ENCODE results near the gene PITPNB. TPM values are rescaled to one million over a fixed set of nuclear protein-coding genes. Genes with fewer than 3 reads are reported as not detected.

Gene PITPNB
- 100 to 1,000 TPM in 1 of 2 experiments, 10 to 100 TPM in 1; 96.5 to 111 TPM for total RNA-seq

DNA sequence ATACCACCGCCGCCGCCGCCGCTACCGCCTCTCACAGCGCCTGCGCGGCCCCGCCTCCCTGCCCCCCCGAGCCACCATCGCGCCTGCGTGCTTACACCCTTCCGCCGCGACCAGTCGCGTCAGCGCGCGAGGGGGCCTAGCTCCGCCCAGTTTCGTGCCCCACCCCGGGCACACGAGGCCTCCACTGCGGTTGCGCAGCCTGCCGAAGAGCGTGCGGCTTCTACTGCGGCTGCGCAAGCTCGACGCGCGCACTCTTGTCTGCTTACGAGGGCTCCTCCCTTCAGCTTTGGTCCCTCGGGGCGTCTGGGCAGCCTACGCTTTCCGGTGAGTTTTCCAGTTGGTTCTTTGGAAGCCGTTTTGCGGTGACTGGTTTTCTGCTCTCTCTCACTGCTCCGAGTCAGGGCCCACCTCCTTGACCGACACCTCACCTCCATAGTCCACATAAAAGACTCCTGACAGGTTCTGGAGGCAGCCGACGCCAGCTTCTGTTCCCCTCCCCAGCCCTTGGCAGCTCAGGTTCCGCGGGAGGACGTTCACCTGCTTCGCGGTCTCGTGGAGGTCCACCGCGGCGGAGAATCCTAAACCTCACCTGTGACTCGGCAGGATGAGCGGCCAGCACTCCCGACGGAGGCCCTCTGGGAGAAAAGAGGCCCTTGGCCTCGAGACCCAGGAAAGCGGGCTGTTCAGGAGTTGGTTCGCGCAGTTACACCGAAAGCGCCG lies at the start of gene PITPNB:
Gene PITPNB, minus strand, starts transcription at position 35 of the 720 bp plus-strand sequence. CDS start 65 bp downstream, outside the sequence.
- H3K27ac Mint-ChIP-seq = peak within 1 kb of the TSS; percentile 98
- ChIA-PET POLR2A (interaction anchor here (0.6 to 1.0 kb wide), 4 partner anchors 10 to 1160 kb away, joined by 3 to 4 read pairs (median 4); no protein-coding TSS in a partner anchor), CTCF (interaction anchor here (0.7 to 2.2 kb wide), 6 partner anchors 15 to 1322 kb away, joined by 3 to 8 read pairs (median 4); no protein-coding TSS in a partner anchor)
- peaks cover 56% of the 10 kb centered on the region for H3K4me1 Mint-ChIP-seq
- intact Hi-C loops (cut with DNase I, micrococcal nuclease) = loop anchor here (1.0 to 5.0 kb wide), 11 partner anchors 37 to 1436 kb away; partner anchors contain the start of genes CCDC117 (in 1 of the 2), CHEK2 (in 1 of the 2), EWSR1 (in 1 of the 2) and HPS4 (in 1 of the 2)
- H3K36me3 Mint-ChIP-seq (ENCODE audit: low read depth) = peaks cover 44% of the 10 kb centered on the region
- no peaks in the 10 kb centered on the region for H3K9me3 Mint-ChIP-seq (ENCODE audit: low read depth)
- peak within 1 kb of the TSS; percentile 97 for H3K4me3 Mint-ChIP-seq
- peak; percentile 93 for ATAC-seq
- DNase-seq = peak; percentile 99
- no peaks in the 10 kb centered on the region for H3K27me3 Mint-ChIP-seq

DNA sequence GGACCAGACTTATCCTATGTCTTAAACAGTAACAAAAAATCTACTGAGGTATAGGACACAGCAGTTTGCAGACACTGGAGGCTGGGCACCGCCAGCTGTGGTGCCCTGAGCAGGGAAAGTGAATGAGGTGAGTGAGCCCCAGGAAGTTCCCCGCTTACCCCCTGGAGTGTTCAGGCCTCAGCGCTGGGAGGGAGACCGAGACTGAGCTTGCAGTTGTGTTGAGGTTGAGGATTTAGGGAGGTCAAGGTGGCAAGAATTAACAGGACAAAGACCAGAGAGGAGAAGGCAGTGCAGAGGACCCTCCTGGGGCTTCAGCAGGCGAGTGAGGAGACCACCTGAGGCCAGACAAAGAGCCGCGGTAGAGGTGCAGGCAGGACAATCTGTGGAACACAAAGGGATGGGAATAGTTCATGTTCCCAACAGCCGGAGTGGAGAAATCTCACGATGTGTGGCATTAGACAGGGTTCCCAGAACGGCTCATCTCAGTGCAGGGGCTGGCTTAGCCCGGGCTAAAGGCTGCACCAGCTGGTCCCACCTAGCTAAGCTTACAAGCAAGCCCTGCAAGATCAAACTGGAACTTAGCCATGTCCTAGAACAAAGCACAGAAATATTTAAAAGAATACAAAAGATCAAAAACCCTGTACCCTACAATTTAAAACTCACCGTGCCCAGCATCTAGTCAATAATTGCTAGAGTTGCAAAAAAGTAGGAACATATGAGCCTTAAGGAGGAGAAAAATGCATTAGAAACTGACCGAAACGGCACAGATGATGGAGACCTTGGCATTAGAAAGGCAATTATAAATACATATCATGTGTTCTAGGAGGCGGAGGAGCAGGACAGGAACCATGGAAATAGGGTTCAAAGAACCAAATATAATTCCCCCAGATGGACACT lies 47.4 kb upstream of the PITPNB start:
- intact Hi-C loops (cut with DNase I, micrococcal nuclease) = no loop called here
- peaks cover 8% of the 10 kb centered on the region for H3K36me3 Mint-ChIP-seq (ENCODE audit: low read depth)

DNA sequence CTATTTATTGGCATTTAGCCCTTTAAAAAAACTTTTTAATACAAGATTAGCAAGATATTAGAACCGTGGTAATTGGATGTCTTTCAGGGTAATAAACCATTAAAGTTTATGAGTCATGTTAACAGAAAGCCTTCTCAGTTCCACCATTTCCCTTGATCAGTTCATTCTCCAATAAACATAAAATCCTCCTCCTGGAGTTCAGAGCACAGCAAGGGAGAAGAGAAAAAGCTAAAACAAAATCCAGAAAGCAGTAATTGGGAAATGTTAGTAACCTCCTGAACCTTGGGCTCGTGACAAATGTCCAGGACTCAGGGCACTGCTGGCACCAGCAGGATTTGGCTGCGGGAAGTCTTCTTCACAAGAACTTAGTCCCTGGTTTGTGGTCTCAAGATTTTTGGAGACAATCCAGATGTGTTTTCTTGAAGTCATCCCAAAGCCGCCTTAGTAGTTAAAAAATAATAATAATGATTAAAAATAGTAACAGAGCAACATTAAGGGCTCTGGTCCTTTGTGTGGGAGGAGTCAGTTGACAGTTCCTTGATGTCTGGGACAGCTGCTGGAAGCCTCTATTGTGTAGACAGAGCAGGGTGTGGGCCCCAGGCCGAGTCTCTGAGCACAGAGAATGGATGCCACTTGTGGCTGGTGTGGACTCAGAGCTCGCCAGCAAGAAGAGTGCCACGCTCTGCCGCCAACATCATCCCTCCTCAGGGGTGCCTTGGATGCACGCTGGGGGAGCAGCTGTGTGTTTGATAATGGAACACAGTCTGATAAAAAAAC lies 43.4 kb upstream of the PITPNB start:
- intact Hi-C loops (cut with DNase I, micrococcal nuclease) = no loop called here
- no peaks in the 10 kb centered on the region for H3K27me3 Mint-ChIP-seq
- H3K9me3 Mint-ChIP-seq (ENCODE audit: low read depth) = no peaks in the 10 kb centered on the region
- H3K4me1 Mint-ChIP-seq = no peaks in the 10 kb centered on the region
- DNase-seq (no peak), ATAC-seq (no peak)
- H3K4me3 Mint-ChIP-seq = no peak overlapping the region
- ChIA-PET CTCF (no interaction called here), POLR2A (no interaction called here)
- H3K36me3 Mint-ChIP-seq (ENCODE audit: low read depth) = no peaks in the 10 kb centered on the region
- H3K27ac Mint-ChIP-seq = no peak overlapping the region

More for the DNA sequence above, 47.4 kb upstream of the PITPNB start:
- ATAC-seq (no peak), DNase-seq (no peak)
- H3K4me3 Mint-ChIP-seq = no peak overlapping the region
- no peak overlapping the region for H3K27ac Mint-ChIP-seq
- ChIA-PET POLR2A (no interaction called here), CTCF (no interaction called here)
- H3K9me3 Mint-ChIP-seq (ENCODE audit: low read depth) = no peaks in the 10 kb centered on the region
- no peaks in the 10 kb centered on the region for H3K4me1 Mint-ChIP-seq
- H3K27me3 Mint-ChIP-seq = no peaks in the 10 kb centered on the region

DNA sequence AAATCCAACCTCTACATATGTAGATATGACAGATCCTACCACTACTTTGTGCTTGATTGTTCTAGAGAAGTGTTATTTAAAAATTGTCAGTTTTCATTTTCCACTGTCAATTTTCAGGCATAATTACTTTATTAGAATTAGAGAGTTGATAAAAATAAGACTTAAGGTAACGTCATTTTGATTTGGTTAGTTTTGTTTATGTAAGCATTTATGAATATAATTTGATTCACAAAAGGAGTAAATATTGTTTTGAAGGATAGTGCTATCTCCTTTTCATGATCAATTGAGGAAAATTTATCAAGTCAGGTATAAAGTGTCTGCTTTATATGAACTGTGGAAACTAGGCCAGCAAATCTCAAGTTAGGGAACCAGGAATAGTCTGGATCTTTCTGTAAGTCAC lies 42.6 kb upstream of the PITPNB start:
- Mint-ChIP-seq H3K27ac (no peak overlapping the region), H3K4me1 (no peaks in the 10 kb centered on the region), H3K27me3 (no peaks in the 10 kb centered on the region), H3K9me3 (ENCODE audit: low read depth) (no peaks in the 10 kb centered on the region), H3K36me3 (ENCODE audit: low read depth) (no peaks in the 10 kb centered on the region), H3K4me3 (no peak overlapping the region)
- ChIA-PET CTCF (no interaction called here), POLR2A (no interaction called here)
- intact Hi-C loops (cut with DNase I, micrococcal nuclease) = no loop called here
- DNase-seq (no peak), ATAC-seq (no peak)

DNA sequence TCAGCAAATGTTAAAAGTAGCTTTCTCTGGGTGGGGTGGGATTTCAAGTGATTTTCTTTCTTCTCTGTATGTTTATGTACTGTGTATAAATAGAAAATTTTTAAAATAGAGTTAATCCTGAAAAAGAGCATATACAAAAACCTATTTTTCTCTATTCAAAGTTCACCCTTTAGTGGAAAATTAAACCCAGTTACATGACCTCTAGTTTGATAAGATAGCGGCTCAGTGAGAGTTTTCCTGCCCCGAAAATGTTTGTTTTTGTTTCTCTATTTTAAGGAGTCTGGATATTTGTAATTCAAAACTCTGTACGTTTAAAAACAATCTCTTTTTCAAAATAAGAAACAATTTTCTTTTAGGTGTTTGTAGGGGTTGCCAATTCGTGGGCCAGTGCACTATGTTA lies 42.1 kb upstream of the PITPNB start:
- Mint-ChIP-seq H3K27me3 (no peaks in the 10 kb centered on the region), H3K27ac (no peak overlapping the region), H3K9me3 (ENCODE audit: low read depth) (no peaks in the 10 kb centered on the region), H3K4me1 (no peaks in the 10 kb centered on the region), H3K36me3 (ENCODE audit: low read depth) (no peaks in the 10 kb centered on the region), H3K4me3 (no peak overlapping the region)
- ChIA-PET CTCF (no interaction called here), POLR2A (no interaction called here)
- ATAC-seq = no peak
- intact Hi-C loops (cut with DNase I, micrococcal nuclease) = no loop called here
- DNase-seq = no peak

DNA sequence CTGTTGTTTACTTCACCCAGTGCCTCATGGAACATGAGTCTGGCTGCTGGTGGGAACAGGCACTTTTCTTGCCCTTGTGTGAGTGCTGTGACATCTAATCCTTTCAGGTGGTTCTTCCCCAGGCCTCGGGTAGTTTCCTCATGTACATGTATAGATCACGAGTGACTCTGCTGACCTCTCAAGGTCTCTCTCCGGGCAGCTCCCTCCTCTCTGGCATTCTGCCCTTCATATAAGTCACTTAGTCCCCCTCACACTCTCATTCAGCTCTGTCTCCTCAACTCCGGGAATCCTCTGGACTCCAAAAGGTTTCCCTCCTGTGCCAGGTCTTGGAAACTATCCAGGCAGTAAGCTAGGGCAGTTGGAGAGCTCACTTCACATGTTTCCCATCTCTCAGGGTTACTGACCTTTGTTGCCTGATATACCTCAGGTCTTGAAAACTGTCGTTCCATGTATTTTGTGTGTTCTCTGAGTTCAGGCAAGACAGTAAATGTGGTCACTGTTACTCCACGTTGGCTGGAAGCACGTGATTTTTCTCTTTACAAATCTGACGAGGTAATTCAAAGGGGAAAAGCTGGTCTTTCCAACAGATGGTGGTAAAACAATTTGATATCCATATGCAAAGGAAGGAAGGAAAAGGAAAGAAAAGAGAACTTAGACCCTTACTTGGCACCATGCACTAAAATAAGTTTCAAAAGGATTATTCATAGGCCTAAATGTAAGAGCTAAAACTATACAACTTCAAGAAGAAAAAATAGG lies 40.5 kb upstream of the PITPNB start:
- no peaks in the 10 kb centered on the region for H3K27me3 Mint-ChIP-seq
- H3K27ac Mint-ChIP-seq = no peak overlapping the region
- POLR2A ChIA-PET = interaction anchor here (0.6 kb wide), 1 partner anchor 16 kb away, joined by 3 read pairs; no protein-coding TSS in a partner anchor
- H3K4me3 Mint-ChIP-seq = no peak overlapping the region
- no peak for DNase-seq
- no peaks in the 10 kb centered on the region for H3K9me3 Mint-ChIP-seq (ENCODE audit: low read depth)
- intact Hi-C loops (cut with DNase I, micrococcal nuclease) = no loop called here
- no peak for ATAC-seq
- H3K36me3 Mint-ChIP-seq (ENCODE audit: low read depth) = no peaks in the 10 kb centered on the region
- CTCF ChIA-PET = interaction anchor here (1.1 kb wide), 1 partner anchor 79 kb away, joined by 3 read pairs; no protein-coding TSS in a partner anchor
- H3K4me1 Mint-ChIP-seq = no peaks in the 10 kb centered on the region

DNA sequence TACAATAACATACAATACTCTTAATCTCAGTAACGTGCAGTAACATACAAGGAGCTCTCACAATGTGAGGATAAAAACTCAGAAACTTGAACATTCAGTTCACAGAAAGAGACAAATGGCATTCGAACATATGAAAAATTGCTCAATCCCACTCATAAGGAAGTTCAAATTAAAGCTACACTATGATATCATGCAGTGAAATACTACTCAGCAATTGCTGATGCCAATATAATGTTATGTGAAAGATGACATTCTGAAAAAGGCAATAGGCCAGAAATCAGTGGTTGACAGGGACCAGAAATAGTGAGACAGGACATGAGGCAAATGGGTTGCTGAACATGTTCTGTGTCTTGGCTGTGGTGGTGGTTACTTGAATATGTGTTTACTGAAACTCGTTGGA lies 33.7 kb upstream of the PITPNB start:
- H3K27ac Mint-ChIP-seq = no peak overlapping the region
- no peaks in the 10 kb centered on the region for H3K36me3 Mint-ChIP-seq (ENCODE audit: low read depth)
- no peaks in the 10 kb centered on the region for H3K27me3 Mint-ChIP-seq
- CTCF ChIA-PET = no interaction called here
- H3K4me3 Mint-ChIP-seq = no peak overlapping the region
- POLR2A ChIA-PET = no interaction called here
- H3K9me3 Mint-ChIP-seq (ENCODE audit: low read depth) = no peaks in the 10 kb centered on the region
- H3K4me1 Mint-ChIP-seq = no peaks in the 10 kb centered on the region
- intact Hi-C loops (cut with DNase I, micrococcal nuclease) = no loop called here
- ATAC-seq = no peak
- no peak for DNase-seq

DNA sequence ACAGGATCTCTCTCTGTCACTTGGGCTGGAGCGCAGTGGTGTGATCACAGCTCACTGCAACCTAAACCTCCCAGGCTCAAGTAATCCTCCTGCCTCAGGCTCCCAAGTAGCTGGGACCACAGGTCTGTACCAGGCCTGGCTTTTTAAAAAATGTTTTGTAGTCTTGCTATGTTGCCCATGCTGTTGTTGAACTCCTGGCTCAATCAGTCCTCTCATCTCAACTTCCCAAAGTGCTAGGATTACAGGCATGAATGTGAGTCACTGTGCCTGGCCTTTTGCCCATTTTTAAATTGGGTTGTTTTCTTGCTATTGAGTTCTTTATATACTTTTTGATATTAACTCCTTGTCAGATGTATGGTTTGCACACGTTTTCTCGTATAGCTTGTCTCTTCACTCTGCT lies 33.0 kb upstream of the PITPNB start:
- Mint-ChIP-seq H3K36me3 (ENCODE audit: low read depth) (no peaks in the 10 kb centered on the region), H3K27me3 (no peaks in the 10 kb centered on the region), H3K27ac (no peak overlapping the region), H3K4me1 (no peaks in the 10 kb centered on the region), H3K9me3 (ENCODE audit: low read depth) (no peaks in the 10 kb centered on the region), H3K4me3 (no peak overlapping the region)
- intact Hi-C loops (cut with DNase I, micrococcal nuclease) = no loop called here
- CTCF ChIA-PET = no interaction called here
- POLR2A ChIA-PET = no interaction called here
- ATAC-seq = no peak
- no peak for DNase-seq

DNA sequence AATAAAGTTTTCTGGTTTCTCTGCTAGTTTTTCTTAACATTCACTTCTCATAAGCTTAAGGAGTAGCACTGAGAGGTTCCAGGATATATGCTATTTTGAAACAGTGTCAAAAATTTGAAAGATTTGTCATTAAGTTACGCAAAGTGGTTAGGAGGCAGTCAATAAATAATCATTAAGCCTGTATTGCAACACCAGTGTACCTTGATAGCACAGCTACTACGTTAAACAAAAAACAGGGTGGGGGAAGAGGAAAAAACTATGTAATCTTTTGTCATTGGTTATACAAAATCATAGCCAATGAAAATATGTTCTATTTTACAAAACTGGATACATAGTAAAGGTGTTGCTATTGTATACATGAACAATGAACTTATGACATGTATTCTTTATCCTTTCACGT lies 30.4 kb upstream of the PITPNB start:
- H3K4me1 Mint-ChIP-seq = no peaks in the 10 kb centered on the region
- ChIA-PET POLR2A (no interaction called here), CTCF (no interaction called here)
- no peaks in the 10 kb centered on the region for H3K27me3 Mint-ChIP-seq
- H3K9me3 Mint-ChIP-seq (ENCODE audit: low read depth) = no peaks in the 10 kb centered on the region
- no peak overlapping the region for H3K4me3 Mint-ChIP-seq
- no peaks in the 10 kb centered on the region for H3K36me3 Mint-ChIP-seq (ENCODE audit: low read depth)
- DNase-seq = no peak
- no peak for ATAC-seq
- intact Hi-C loops (cut with DNase I, micrococcal nuclease) = no loop called here
- H3K27ac Mint-ChIP-seq = no peak overlapping the region

DNA sequence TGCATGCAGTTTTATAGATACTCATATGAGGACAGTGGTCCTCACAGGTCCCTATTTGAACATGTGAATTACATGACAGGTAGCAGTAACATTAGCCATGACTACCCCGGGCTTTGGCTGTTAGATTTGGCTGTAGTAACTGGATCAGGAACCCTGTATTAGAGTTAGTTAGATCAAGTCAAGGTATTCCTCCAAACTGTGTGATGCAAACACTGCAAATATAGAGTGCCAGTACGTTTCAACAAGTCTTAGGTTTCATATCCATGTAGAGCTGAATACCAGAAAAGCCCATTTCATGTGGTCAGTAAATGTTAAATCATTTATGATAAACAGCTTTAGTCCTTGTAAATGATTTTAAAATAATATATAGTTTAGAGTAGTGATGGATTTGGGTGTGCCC lies 29.5 kb upstream of the PITPNB start:
- Mint-ChIP-seq H3K27ac (no peak overlapping the region), H3K4me1 (no peaks in the 10 kb centered on the region), H3K27me3 (no peaks in the 10 kb centered on the region), H3K4me3 (no peak overlapping the region), H3K9me3 (ENCODE audit: low read depth) (no peaks in the 10 kb centered on the region), H3K36me3 (ENCODE audit: low read depth) (no peaks in the 10 kb centered on the region)
- no peak for ATAC-seq
- ChIA-PET CTCF (interaction anchor here (0.6 kb wide), 1 partner anchor 221 kb away, joined by 5 read pairs; no protein-coding TSS in a partner anchor), POLR2A (no interaction called here)
- intact Hi-C loops (cut with DNase I, micrococcal nuclease) = no loop called here
- DNase-seq = no peak

DNA sequence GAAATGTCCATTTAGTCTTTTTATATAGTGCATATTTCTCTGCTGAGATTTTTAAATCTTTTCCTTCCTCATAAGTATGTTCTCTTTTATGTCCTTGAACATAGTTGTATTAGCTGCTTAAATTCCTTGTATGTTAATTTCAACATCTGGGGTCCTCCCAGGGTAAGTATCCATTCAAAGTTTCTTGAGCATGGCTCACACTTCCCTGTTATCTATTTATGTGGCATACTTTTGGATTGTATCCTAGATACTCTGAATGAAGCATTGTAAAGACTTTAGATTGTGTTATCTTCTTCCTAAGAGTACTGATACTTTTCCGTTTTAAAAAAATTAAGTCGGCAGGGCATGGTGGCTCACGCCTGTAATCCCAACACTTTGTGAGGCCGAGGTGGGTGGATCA lies 28.4 kb upstream of the PITPNB start:
- no peaks in the 10 kb centered on the region for H3K9me3 Mint-ChIP-seq (ENCODE audit: low read depth)
- no peak for ATAC-seq
- CTCF ChIA-PET = interaction anchor here (0.6 kb wide), 1 partner anchor 1316 kb away, joined by 4 read pairs; no protein-coding TSS in a partner anchor
- POLR2A ChIA-PET = no interaction called here
- H3K27ac Mint-ChIP-seq = no peak overlapping the region
- H3K4me1 Mint-ChIP-seq = no peaks in the 10 kb centered on the region
- H3K27me3 Mint-ChIP-seq = no peaks in the 10 kb centered on the region
- no peaks in the 10 kb centered on the region for H3K36me3 Mint-ChIP-seq (ENCODE audit: low read depth)
- H3K4me3 Mint-ChIP-seq = no peak overlapping the region
- no peak for DNase-seq
- intact Hi-C loops (cut with DNase I, micrococcal nuclease) = no loop called here

Data from activated CD4-positive, alpha-beta T cell treated with anti-CD3 and anti-CD28 coated beads for 36 hours (primary cell).